TTC549 (cell line): ENCODE data around the gene EID1.
"Not testable (repeated sequence)": the region's sequence is repeated elsewhere in the genome, so short reads cannot be mapped to it uniquely, and the experiment has no call there.

Experiments used
- FAIRE-seq: peaks from 2 replicates; lab custom pipeline; 2012; peaks lifted over from hg19 to GRCh38; lab: Jason Lieb, UNC

The EID1 gene

GRCh38 chr15:48869966-48870365 lies 8.0 kb upstream of the EID1 start:
- FAIRE-seq, result no peak

DNA sequence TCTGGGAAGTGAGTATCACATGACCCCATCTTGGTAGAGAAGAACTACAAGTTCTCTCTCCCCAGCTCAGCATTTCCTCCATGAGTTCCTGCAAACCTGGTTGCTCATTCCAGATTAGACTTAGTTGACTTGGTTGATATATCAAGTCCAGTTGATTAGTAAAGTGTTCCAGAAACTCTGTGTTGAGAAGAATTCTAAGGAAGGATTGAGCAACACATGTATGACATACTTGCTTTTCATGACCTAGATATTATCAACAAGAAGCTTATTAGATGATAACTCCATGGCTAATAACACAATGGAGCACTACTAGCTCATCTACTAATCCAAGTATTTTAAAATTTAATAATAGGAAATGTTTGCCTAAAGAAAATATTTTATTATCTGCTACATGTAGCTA lies 6.4 kb upstream of the EID1 start:
- FAIRE-seq, result no peak

DNA sequence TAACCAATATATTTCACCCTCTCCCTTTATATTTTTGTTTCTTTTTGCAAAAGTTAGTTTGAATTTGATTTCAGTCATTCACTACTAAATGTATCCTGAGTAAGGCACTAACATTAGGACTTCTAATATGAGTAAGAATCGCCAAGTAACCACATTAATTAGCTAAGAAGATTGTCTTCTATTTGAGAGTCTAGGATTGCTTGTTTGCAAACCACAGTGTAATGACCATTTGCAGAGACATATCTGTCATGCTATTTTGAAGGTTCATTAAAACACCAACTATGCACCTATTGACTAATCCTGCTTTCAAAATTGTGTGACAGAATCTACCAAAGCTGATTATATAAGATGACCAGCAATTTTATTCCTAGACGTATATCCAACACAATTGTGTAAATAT lies 5.3 kb upstream of the EID1 start:
- no peak for FAIRE-seq

DNA sequence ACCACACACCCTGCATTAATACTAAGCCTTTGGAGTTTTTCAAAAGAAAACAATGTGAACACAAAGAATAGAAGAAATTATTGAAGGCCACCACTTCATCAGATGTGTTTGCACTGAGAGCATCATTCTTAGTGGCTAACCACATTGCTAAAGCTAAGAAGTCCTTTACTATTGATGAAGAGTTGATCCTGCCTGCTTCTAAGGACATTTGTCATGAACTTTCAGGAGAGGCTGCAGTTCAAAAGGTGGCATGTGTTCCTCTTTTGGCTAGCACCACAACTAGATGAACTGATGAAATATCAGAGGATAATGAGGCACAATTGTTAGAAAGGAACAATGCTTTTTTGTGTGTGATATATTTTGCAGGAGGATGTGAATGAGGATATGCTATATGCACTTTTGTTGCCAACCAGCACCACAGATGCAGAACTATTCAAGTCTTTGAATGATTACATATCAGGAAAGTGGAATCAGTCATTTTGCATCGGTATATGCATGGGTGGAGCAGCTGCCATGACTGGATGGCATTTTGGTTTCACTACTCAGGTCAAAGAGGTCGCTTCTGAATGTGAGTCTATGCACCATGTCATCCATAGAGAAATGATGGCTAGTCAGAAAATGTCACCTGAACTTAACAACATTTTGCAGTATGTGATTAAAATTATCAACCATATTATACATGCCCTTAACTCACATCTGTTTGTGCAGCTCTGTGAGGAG lies 2.5 kb upstream of the EID1 start:
- no peak for FAIRE-seq

DNA sequence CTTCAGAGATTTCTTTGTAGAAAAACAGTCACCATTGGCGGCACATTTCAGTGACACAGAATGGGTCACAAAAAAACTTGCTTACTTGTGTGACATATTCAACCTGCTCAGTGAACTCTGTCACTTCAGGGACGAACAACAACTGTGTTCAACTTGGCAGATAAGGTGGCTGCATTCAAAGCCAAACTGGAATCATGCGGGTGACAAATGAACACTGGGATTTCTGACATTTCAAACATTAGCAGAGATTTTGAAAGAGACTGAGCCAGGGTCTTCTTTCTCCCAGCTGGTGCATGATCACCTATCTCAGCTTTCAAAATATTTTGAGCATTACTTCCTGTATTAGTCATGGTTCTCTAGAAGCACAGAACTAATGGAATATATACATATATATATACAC lies 1.9 kb upstream of the EID1 start:
- FAIRE-seq, result no peak

DNA sequence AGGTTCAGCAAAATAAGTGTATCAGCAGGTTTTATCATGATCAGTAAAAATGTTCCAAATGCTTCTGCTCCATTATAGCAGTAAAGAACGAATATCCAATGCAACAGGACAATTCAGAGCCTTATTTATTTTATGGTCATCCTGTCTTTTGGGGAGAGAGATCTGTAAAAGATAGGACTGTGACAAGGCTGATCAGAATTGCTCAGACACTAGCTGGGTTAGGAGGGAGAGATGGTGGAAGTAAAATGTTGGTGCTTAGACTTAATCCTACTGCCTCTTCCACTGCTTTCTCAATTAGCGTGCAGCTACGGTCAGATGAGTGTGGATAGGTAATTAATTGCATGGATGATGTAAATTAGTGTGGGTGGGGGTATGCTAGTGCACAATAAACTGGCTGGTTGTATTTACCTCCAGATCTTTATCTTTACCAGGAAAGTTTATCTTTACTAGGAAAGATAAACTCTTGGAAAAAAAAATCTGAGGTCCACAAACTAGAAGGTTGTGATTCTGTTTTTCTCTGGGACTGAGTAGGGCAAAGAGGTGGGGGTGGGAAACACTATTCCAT lies 2.2 kb downstream of the EID1 start:
- FAIRE-seq, result no peak

DNA sequence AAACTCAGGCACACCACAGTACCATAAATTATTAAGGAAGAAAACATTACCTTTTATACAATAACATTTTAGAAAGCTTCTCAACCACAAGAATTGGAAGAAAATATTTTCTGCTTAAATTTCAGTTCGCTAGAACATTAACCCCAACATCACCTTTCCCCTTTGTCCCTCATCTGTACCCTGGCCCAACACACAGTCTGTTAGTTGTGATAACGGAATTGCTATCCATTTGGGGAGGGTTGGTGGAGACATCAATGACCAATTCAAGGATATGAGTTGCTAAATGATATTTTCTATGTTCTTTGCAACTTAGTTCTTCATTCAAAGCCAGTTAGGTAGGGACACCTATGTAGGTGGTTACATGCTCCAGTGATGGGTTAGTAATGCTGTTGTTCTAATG lies 5.8 kb downstream of the EID1 start:
- FAIRE-seq, result no peak

DNA sequence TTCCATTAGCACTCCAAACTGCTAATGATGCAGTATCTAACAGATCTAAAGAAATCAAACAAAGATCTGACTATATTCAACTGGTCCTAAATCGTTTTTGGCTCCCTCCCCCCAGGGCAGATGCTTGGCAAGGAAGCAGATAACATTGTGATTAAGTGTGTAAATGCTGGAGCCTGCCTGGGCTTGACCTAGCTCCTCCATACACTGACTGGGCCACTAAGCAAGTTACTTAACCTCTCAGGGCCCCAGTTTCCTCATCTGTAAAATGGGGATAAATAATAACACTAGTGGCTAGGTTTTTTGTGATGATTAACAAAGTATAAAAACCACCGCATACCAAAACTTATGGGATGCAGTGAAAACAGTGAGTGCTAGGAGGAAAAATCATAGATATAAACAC lies 9.2 kb downstream of the EID1 start:
- FAIRE-seq, result no peak

GRCh38 chr15:48888191-48888590 lies 10.3 kb downstream of the EID1 start:
- FAIRE-seq, result no peak

GRCh38 chr15:48888836-48889235 lies 10.9 kb downstream of the EID1 start:
- no peak for FAIRE-seq

GRCh38 chr15:48889925-48890324 lies 12.0 kb downstream of the EID1 start:
- no peak for FAIRE-seq

GRCh38 chr15:48890375-48890972 lies 12.5 kb downstream of the EID1 start:
- FAIRE-seq, result no peak

DNA sequence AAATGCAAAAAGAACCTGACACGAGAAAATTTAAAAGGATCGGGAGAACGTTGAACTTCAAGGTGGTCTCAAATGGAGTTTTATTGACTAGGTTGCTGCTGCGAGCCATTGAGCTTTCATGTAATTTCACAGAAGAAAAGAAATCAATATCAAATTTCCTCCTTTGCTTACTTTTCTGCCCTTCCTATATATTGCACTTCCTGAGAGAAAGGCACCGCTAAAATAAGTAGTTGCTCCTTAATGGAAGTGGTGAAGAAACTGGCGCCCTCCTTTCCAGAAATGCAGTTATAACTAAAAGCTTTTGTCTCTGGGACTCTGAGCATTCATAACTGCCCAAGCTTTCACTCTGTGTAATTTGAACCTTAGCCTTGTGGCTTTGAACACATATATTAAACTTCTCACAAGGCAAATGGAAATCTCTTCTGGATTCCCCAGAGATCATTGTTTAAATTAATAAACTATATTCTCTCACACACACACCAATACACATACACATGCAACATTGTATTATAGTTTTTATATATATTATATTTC lies 13.4 kb downstream of the EID1 start:
- no peak for FAIRE-seq

DNA sequence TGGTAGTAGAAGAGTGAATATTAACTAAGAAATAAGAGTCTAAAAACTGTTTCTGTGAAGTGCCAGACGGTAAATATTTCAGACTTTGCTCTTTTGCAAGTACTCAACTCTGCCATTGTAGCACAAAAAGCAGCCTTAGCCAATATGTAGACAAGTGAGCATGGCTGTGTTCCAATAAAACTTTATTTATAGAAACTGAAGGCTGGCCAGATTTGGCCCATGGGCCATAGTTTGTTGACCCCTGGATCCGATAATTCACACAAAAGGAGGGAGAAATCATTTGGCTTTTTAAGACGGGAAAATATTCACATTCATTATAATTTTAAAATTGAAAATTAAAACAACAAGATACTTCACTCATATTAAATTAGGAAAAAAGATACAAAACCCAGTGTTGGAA lies 15.4 kb downstream of the EID1 start:
- no peak for FAIRE-seq

- FAIRE-seq, result no peak
Observed at GRCh38 chr15:48896869-48897814, 19.2 kb downstream of the EID1 start.

DNA sequence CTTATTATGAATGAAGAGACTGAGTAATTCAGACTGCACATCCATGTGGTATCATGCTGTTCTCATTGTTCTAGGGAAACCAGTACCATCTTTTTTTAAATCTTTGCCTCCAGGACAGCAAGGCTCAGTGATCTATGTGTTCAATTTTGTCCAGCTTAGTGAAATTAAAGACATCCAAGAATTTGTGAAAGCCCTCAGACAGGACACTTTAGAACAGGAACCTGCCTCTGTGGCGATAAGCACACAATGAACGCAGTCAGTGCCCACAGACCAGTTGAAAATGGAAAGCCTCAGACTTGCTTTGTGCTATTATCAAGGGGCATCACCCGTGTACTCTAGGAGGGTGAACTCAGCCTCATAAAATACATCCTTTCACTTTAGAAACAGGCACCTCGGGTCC lies 20.1 kb downstream of the EID1 start:
- no peak for FAIRE-seq

GRCh38 chr15:48898446-48898845 lies 20.5 kb downstream of the EID1 start:
- FAIRE-seq, result no peak

- no peak for FAIRE-seq
Observed at GRCh38 chr15:48899793-48900192, 21.9 kb downstream of the EID1 start.

GRCh38 chr15:48904758-48905157 lies 26.8 kb downstream of the EID1 start:
- FAIRE-seq, result no peak

- FAIRE-seq, result no peak
Observed at GRCh38 chr15:48905216-48905615, 27.3 kb downstream of the EID1 start.

DNA sequence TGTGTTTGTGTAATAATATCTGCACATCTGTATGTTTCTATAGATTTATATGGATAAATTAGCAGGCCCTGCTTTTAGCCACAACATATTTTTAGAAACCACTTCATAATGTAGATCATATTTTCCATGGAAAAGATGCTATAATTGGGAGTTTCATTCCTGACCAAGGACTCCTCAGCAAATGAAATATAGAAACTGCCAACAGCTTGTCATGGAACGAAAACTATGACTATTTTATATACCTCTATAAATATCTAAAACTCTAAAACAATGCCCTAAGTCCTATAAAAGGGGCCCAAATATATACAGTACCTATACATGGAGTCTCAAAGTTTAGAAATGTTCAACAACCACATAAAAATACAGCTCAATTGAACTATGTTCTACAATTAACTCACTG lies 27.9 kb downstream of the EID1 start:
- no peak for FAIRE-seq

- FAIRE-seq, result not testable (repeated sequence)
Observed at GRCh38 chr15:48909313-48909712, 31.4 kb downstream of the EID1 start.

GRCh38 chr15:48910554-48910953 lies 32.6 kb downstream of the EID1 start:
- FAIRE-seq, result not testable (repeated sequence)
